ENCODE results near the gene UCK1.

Gene UCK1

GRCh38 chr9:131475111-131475955 is 55.7 kb downstream of the UCK1 start:
- DNase-seq, result no peak

- no peak for DNase-seq
Observed at GRCh38 chr9:131474711-131475110, 56.4 kb downstream of the UCK1 start.

GRCh38 chr9:131473891-131474290 is 57.2 kb downstream of the UCK1 start:
- DNase-seq, result no peak
